H9 (cell line): ENCODE data around the gene UBA5. TPM values are rescaled to one million over a fixed set of nuclear protein-coding genes. Genes with fewer than 3 reads are reported as not detected.

Experiments
- DNase-seq: peaks from one replicate; pipeline ENCODE4 v3.0.0-alpha.2; 2017
- H2AFZ ChIP-seq: one replicate; pipeline ENCODE4 v1.6.1; 2013; ENCODE audit warnings: mild to moderate bottlenecking, low read length, control low read depth, moderate library complexity
- H2AK5ac ChIP-seq: 2 replicates; pipeline ENCODE4 v1.6.1; 2013; ENCODE audit warnings: low read length, control low read depth, mixed read lengths; ENCODE audit not compliant: insufficient read length
- H2BK120ac ChIP-seq: one replicate; pipeline ENCODE4 v1.6.1; 2013; ENCODE audit warnings: low read depth, mild to moderate bottlenecking, low read length, control low read depth, inconsistent platforms; ENCODE audit not compliant: poor library complexity, severe bottlenecking
- H2BK12ac ChIP-seq: 2 replicates; pipeline ENCODE4 v1.6.1; 2013; ENCODE audit warnings: low read length, control low read depth, mixed read lengths, low read depth; ENCODE audit not compliant: insufficient read length
- H2BK15ac ChIP-seq: 2 replicates; pipeline ENCODE4 v1.6.1; 2013; ENCODE audit warnings: low read depth, low read length, control low read depth
- H2BK20ac ChIP-seq: one replicate; pipeline ENCODE4 v1.6.1; 2013; ENCODE audit warnings: low read depth, mild to moderate bottlenecking, low read length, control low read depth, inconsistent platforms; ENCODE audit not compliant: poor library complexity, severe bottlenecking
- H2BK5ac ChIP-seq: 2 replicates; pipeline ENCODE4 v1.6.1; 2013; ENCODE audit warnings: low read length, control low read depth, mixed read lengths; ENCODE audit not compliant: insufficient read length
- H3K14ac ChIP-seq: 2 replicates; pipeline ENCODE4 v1.6.1; 2013; ENCODE audit warnings: low read length, control low read depth; ENCODE audit not compliant: insufficient read depth
- H3K18ac ChIP-seq: 2 replicates; pipeline ENCODE4 v1.6.1; 2013; ENCODE audit warnings: low read depth, mild to moderate bottlenecking, mixed read lengths, low read length, control low read depth; ENCODE audit not compliant: insufficient read length
- H3K23ac ChIP-seq: 2 replicates; pipeline ENCODE4 v1.6.1; 2013; ENCODE audit warnings: low read length, control low read depth, mixed read lengths, low read depth; ENCODE audit not compliant: insufficient read length
- H3K23me2 ChIP-seq: 2 replicates; pipeline ENCODE4 v1.6.1; 2013; ENCODE audit warnings: low read depth, mild to moderate bottlenecking, mixed read lengths, low read length, control low read depth; ENCODE audit not compliant: insufficient read length, poor library complexity, severe bottlenecking
- H3K27ac ChIP-seq: 2 replicates; pipeline ENCODE4 v1.5.1; 2013; ENCODE audit warnings: low read length, control low read depth, mixed read lengths, low read depth; ENCODE audit not compliant: insufficient read length
- H3K27me3 ChIP-seq: 2 replicates; pipeline ENCODE4 v1.6.1; 2013; ENCODE audit warnings: low read length, control low read depth, inconsistent platforms; ENCODE audit not compliant: insufficient read depth
- H3K4ac ChIP-seq: 2 replicates; pipeline ENCODE4 v1.6.1; 2013; ENCODE audit warnings: low read depth, mild to moderate bottlenecking, control low read depth, inconsistent platforms, low read length, moderate library complexity
- H3K4me1 ChIP-seq: 2 replicates; pipeline ENCODE4 v1.6.1; 2013; ENCODE audit warnings: low read length, control low read depth, inconsistent platforms; ENCODE audit not compliant: insufficient read depth
- H3K4me2 ChIP-seq: 2 replicates; pipeline ENCODE4 v1.6.1; 2013; ENCODE audit warnings: low read length, control low read depth, mixed read lengths; ENCODE audit not compliant: insufficient read length, insufficient read depth
- H3K56ac ChIP-seq: 2 replicates; pipeline ENCODE4 v1.6.1; 2013; ENCODE audit warnings: low read depth, mild to moderate bottlenecking, mixed read lengths, low read length, control low read depth; ENCODE audit not compliant: insufficient read length
- H3K79me1 ChIP-seq: 2 replicates; pipeline ENCODE4 v1.6.1; 2013; ENCODE audit warnings: low read depth, mild to moderate bottlenecking, moderate library complexity, low read length, control low read depth, inconsistent platforms; ENCODE audit not compliant: insufficient read depth, poor library complexity, severe bottlenecking
- H3K79me2 ChIP-seq: 2 replicates; pipeline ENCODE4 v1.6.1; 2013; ENCODE audit warnings: low read length, control low read depth, inconsistent platforms; ENCODE audit not compliant: insufficient read depth
- H3K9ac ChIP-seq: 2 replicates; pipeline ENCODE4 v1.6.1; 2013; ENCODE audit warnings: low read length, control low read depth, mixed read lengths; ENCODE audit not compliant: insufficient read length; ENCODE audit errors: extremely low read depth
- H3K9me3 ChIP-seq: one replicate; pipeline ENCODE4 v1.6.1; 2013; ENCODE audit warnings: low read depth, low read length, inconsistent platforms; ENCODE audit not compliant: control insufficient read depth
- H3T11ph ChIP-seq: one replicate; pipeline ENCODE4 v1.6.1; 2013; ENCODE audit warnings: mild to moderate bottlenecking, low read length, control low read depth, inconsistent platforms
- H4K20me1 ChIP-seq: one replicate; pipeline ENCODE4 v1.6.1; 2013; ENCODE audit not compliant: control insufficient read depth, insufficient read length, insufficient read depth
- H4K5ac ChIP-seq: 2 replicates; pipeline ENCODE4 v1.6.1; 2013; ENCODE audit warnings: low read depth, mild to moderate bottlenecking, mixed read lengths, low read length, control low read depth; ENCODE audit not compliant: insufficient read length
- H4K8ac ChIP-seq: replicated peaks from 2 replicates; pipeline ENCODE4 v1.6.1; 2013; ENCODE audit warnings: low read length, control low read depth, mixed read lengths, low read depth; ENCODE audit not compliant: insufficient read length
- H4K91ac ChIP-seq: 2 replicates; pipeline ENCODE4 v1.6.1; 2013; ENCODE audit warnings: low read depth, mild to moderate bottlenecking, moderate library complexity, mixed read lengths, low read length, control low read depth; ENCODE audit not compliant: insufficient read length
- H3K27ac Mint-ChIP-seq, 3 experiments: 2 replicates in 2 of 3; 3 replicates in 1 of 3; pipeline ENCODE4 v1.8.0; 2020 to 2021; ENCODE audit warnings: mixed read lengths in 3 of 3, mild to moderate bottlenecking in 1 of 3, moderate library complexity in 1 of 3
- H3K27me3 Mint-ChIP-seq: 2 replicates; pipeline ENCODE4 v1.8.0; 2021; ENCODE audit warnings: low read depth, mild to moderate bottlenecking, moderate library complexity, mixed read lengths
- H3K36me3 Mint-ChIP-seq, 3 experiments: 2 replicates in 2 of 3; 3 replicates in 1 of 3; pipeline ENCODE4 v1.8.0; 2020 to 2021; ENCODE audit warnings: low read depth in 3 of 3, mixed read lengths in 3 of 3; ENCODE audit not compliant: insufficient read depth in 1 of 3
- H3K4me1 Mint-ChIP-seq, 2 experiments: 2 replicates each; pipeline ENCODE4 v1.8.0; 2020; ENCODE audit warnings: mixed read lengths in 2 of 2
- H3K4me3 Mint-ChIP-seq, 2 experiments: 2 replicates in 1 of 2; 3 replicates in 1 of 2; pipeline ENCODE4 v1.8.0; 2020 to 2021; ENCODE audit warnings: mild to moderate bottlenecking in 2 of 2, mixed read lengths in 2 of 2, moderate library complexity in 1 of 2
- H3K9me3 Mint-ChIP-seq, 2 experiments: 2 replicates in 1 of 2; 3 replicates in 1 of 2; pipeline ENCODE4 v1.8.0; 2020; ENCODE audit warnings: mild to moderate bottlenecking in 2 of 2, mixed read lengths in 2 of 2, moderate library complexity in 1 of 2
- WGBS: extraction: QIAGEN DNeasy Blood & Tissue Kit; methylation state at CpG from one replicate; pipeline ENCODE4 v1.1.7; 2013; ENCODE audit warnings: missing lambda C conversion rate, low lambda C conversion rate, mixed read lengths; ENCODE audit not compliant: insufficient read length; ENCODE audit errors: extremely low coverage; 5-methylcytosine and 5-hydroxymethylcytosine counted together
- total RNA-seq: library from RNA; stranded (reverse); gene quantifications from 2 replicates; pipeline ENCODE4 v1.2.1, GENCODE V29; 2021
- TF ChIP-seq, protein P1 (sequence below): fragments of 200-600 bp; sonication (generic); conservative IDR thresholded peaks from 3 replicates; pipeline ENCODE4 v1.8.0; 2021; ENCODE audit warnings: antibody characterized with exemption, mild to moderate bottlenecking

UBA5 gene
- total RNA-seq, 1 experiment from 2014 or later = 37.7 TPM

DNA sequence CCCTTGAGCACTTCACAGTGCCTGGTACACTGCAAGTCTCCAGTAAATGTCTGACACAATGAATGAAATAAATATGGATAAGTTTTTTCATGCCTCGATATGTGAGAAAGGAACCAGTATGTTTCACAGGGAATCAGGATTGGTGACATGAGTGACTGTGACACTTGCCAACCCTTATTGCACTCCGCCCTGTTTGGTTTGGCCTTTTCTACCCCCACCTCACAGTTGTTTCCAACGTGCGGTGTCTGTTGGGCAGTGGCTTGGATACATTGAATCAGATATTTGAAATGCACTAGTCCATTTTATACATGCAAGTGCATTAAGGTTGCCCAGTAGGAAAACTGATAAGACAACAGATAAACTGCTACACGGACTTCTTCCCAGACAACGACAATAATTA lies 60.1 kb downstream of the UBA5 start:
- Mint-ChIP-seq H3K9me3 (no peaks in the 10 kb centered on the region; a peak in 1 of 5 replicates), H3K27me3 (no peaks in the 10 kb centered on the region), H3K4me3 (peak overlapping the region; percentile 86 to 94), H3K27ac (no peak overlapping the region; a peak in 1 of 7 replicates), H3K4me1 (peaks cover 21 to 23% of the 10 kb centered on the region in 2 experiments), H3K36me3 (peaks cover 4 to 12% (median 8%) of the 10 kb centered on the region in 3 experiments)
- no peak overlapping the region for H2BK15ac ChIP-seq
- H4K91ac ChIP-seq = no peak overlapping the region
- H3K4me1 ChIP-seq = no peaks in the 10 kb centered on the region; the same call in 1 of the 2 replicates
- H2AK5ac ChIP-seq = no peak overlapping the region
- H2BK120ac ChIP-seq = no peak overlapping the region
- no peak overlapping the region for H2AFZ ChIP-seq
- no peaks in the 10 kb centered on the region for H4K20me1 ChIP-seq
- no peak overlapping the region for H4K5ac ChIP-seq
- no peak overlapping the region for H3K4ac ChIP-seq
- no peak overlapping the region for H2BK12ac ChIP-seq
- no peak overlapping the region for H3K9ac ChIP-seq
- no peak overlapping the region for H3T11ph ChIP-seq
- no peaks in the 10 kb centered on the region for H3K9me3 ChIP-seq
- peak overlapping the region; percentile 6 for H3K4me2 ChIP-seq
- no peak for DNase-seq
- H3K27me3 ChIP-seq = no peaks in the 10 kb centered on the region
- no peaks in the 10 kb centered on the region for H3K79me1 ChIP-seq
- no peak overlapping the region for H3K27ac ChIP-seq
- no peak overlapping the region for H2BK20ac ChIP-seq
- no CpG with 5 or more reads among the region's 6 CpGs for WGBS
- H2BK5ac ChIP-seq = no peak overlapping the region
- no peak overlapping the region for H4K8ac ChIP-seq
- TF ChIP-seq, protein P1, sequence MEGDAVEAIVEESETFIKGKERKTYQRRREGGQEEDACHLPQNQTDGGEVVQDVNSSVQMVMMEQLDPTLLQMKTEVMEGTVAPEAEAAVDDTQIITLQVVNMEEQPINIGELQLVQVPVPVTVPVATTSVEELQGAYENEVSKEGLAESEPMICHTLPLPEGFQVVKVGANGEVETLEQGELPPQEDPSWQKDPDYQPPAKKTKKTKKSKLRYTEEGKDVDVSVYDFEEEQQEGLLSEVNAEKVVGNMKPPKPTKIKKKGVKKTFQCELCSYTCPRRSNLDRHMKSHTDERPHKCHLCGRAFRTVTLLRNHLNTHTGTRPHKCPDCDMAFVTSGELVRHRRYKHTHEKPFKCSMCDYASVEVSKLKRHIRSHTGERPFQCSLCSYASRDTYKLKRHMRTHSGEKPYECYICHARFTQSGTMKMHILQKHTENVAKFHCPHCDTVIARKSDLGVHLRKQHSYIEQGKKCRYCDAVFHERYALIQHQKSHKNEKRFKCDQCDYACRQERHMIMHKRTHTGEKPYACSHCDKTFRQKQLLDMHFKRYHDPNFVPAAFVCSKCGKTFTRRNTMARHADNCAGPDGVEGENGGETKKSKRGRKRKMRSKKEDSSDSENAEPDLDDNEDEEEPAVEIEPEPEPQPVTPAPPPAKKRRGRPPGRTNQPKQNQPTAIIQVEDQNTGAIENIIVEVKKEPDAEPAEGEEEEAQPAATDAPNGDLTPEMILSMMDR = no peak
- H3K23me2 ChIP-seq = peaks cover 2% of the 10 kb centered on the region
- no peaks in the 10 kb centered on the region for H3K79me2 ChIP-seq
- H3K18ac ChIP-seq = no peak overlapping the region
- H3K14ac ChIP-seq = no peak overlapping the region
- H3K23ac ChIP-seq = no peak overlapping the region
- H3K56ac ChIP-seq = no peak overlapping the region
